ENCODE measurements around the gene IQGAP2. TPM values are rescaled to one million over a fixed set of nuclear protein-coding genes. Genes with fewer than 3 reads are reported as not detected.

Gene IQGAP2
- total RNA-seq, 2 experiments from 2014 or later = 90.5 to 117 TPM

- Mint-ChIP-seq H3K9me3 (peaks cover 5% of the 10 kb centered on the region), H3K4me1 (peaks cover 44% of the 10 kb centered on the region), H3K27me3 (no peaks in the 10 kb centered on the region), H3K4me3 (no peak overlapping the region), H3K27ac (no peak overlapping the region), H3K36me3 (ENCODE audit: low read depth) (peaks cover 14% of the 10 kb centered on the region)
- ChIA-PET POLR2A (no interaction called here), CTCF (interaction anchor here (0.8 kb wide), 1 partner anchor 94 kb away, joined by 3 read pairs; no protein-coding TSS in a partner anchor)
- no peak for DNase-seq
Measured at GRCh38 chr5:76527685-76528161, 124.6 kb downstream of the IQGAP2 start.

- peaks cover 5% of the 10 kb centered on the region for H3K9me3 Mint-ChIP-seq
- CTCF ChIA-PET = interaction anchor here (0.8 to 1.5 kb wide), 4 partner anchors 10 to 125 kb away, joined by 3 to 5 read pairs (median 4); no protein-coding TSS in a partner anchor
Measured at GRCh38 chr5:76528547-76529331, 125.7 kb downstream of the IQGAP2 start.

GRCh38 chr5:76529464-76530344 is 126.6 kb downstream of the IQGAP2 start:
- Mint-ChIP-seq H3K27me3 (no peaks in the 10 kb centered on the region), H3K36me3 (ENCODE audit: low read depth) (peaks cover 15% of the 10 kb centered on the region), H3K4me1 (peaks cover 34% of the 10 kb centered on the region), H3K27ac (no peak overlapping the region), H3K4me3 (no peak overlapping the region), H3K9me3 (peaks cover 5% of the 10 kb centered on the region)
- ChIA-PET POLR2A (no interaction called here), CTCF (interaction anchor here (0.8 to 1.5 kb wide), 4 partner anchors 9 to 126 kb away, joined by 3 to 5 read pairs (median 4); no protein-coding TSS in a partner anchor)
- DNase-seq = no peak

More at GRCh38 chr5:76528547-76529331, 125.7 kb downstream of the IQGAP2 start:
- POLR2A ChIA-PET = no interaction called here
- no peak overlapping the region for H3K4me3 Mint-ChIP-seq
- H3K36me3 Mint-ChIP-seq (ENCODE audit: low read depth) = peaks cover 13% of the 10 kb centered on the region
- no peak overlapping the region for H3K27ac Mint-ChIP-seq
- H3K4me1 Mint-ChIP-seq = peaks cover 37% of the 10 kb centered on the region
- DNase-seq = no peak
- no peaks in the 10 kb centered on the region for H3K27me3 Mint-ChIP-seq

- DNase-seq = no peak
- Mint-ChIP-seq H3K27ac (no peak overlapping the region), H3K4me1 (peaks cover 41% of the 10 kb centered on the region), H3K9me3 (peaks cover 8% of the 10 kb centered on the region), H3K36me3 (ENCODE audit: low read depth) (peaks cover 27% of the 10 kb centered on the region), H3K27me3 (no peaks in the 10 kb centered on the region), H3K4me3 (no peak overlapping the region)
- POLR2A ChIA-PET = no interaction called here
- CTCF ChIA-PET = no interaction called here
Measured at GRCh38 chr5:76532052-76532451, 129.0 kb downstream of the IQGAP2 start.

GRCh38 chr5:76532973-76533372 is 129.9 kb downstream of the IQGAP2 start:
- no peak overlapping the region for H3K27ac Mint-ChIP-seq
- no peak overlapping the region for H3K4me3 Mint-ChIP-seq
- DNase-seq = no peak
- no peaks in the 10 kb centered on the region for H3K27me3 Mint-ChIP-seq
- ChIA-PET POLR2A (no interaction called here), CTCF (interaction anchor here (0.6 kb wide), 2 partner anchors 10 to 881 kb away, joined by 3 to 4 read pairs; no protein-coding TSS in a partner anchor)
- H3K36me3 Mint-ChIP-seq (ENCODE audit: low read depth) = peaks cover 31% of the 10 kb centered on the region
- peaks cover 8% of the 10 kb centered on the region for H3K9me3 Mint-ChIP-seq
- H3K4me1 Mint-ChIP-seq = peaks cover 42% of the 10 kb centered on the region

- POLR2A ChIA-PET = no interaction called here
- CTCF ChIA-PET = interaction anchor here (0.7 to 1.0 kb wide), 2 partner anchors 21 to 128 kb away, joined by 3 read pairs; no protein-coding TSS in a partner anchor
- peaks cover 42% of the 10 kb centered on the region for H3K36me3 Mint-ChIP-seq (ENCODE audit: low read depth)
- DNase-seq = no peak
- H3K9me3 Mint-ChIP-seq = peaks cover 6% of the 10 kb centered on the region
- H3K4me3 Mint-ChIP-seq = no peak overlapping the region
- H3K4me1 Mint-ChIP-seq = peaks cover 42% of the 10 kb centered on the region
- H3K27me3 Mint-ChIP-seq = no peaks in the 10 kb centered on the region
- no peak overlapping the region for H3K27ac Mint-ChIP-seq
Measured at GRCh38 chr5:76535577-76535976, 132.5 kb downstream of the IQGAP2 start.

GRCh38 chr5:76537073-76537543 is 134.0 kb downstream of the IQGAP2 start:
- Mint-ChIP-seq H3K36me3 (ENCODE audit: low read depth) (peaks cover 35% of the 10 kb centered on the region), H3K27me3 (no peaks in the 10 kb centered on the region), H3K9me3 (peaks cover 4% of the 10 kb centered on the region), H3K27ac (no peak overlapping the region), H3K4me3 (no peak overlapping the region), H3K4me1 (peaks cover 48% of the 10 kb centered on the region)
- POLR2A ChIA-PET = no interaction called here
- DNase-seq = no peak
- CTCF ChIA-PET = interaction anchor here (1.0 to 1.1 kb wide), 3 partner anchors 10 to 134 kb away, joined by 3 to 4 read pairs (median 4); partner anchors contain the start of gene IQGAP2

- peaks cover 81% of the 10 kb centered on the region for H3K4me1 Mint-ChIP-seq
- H3K9me3 Mint-ChIP-seq = peaks cover 2% of the 10 kb centered on the region
- ChIA-PET CTCF (interaction anchor here (0.6 to 1.9 kb wide), 4 partner anchors 10 to 156 kb away, joined by 3 to 10 read pairs (median 5); partner anchors contain the start of gene IQGAP2), POLR2A (interaction anchor here (2.7 kb wide), 1 partner anchor 138 kb away, joined by 12 read pairs; the partner anchor contains the start of gene IQGAP2)
- H3K36me3 Mint-ChIP-seq (ENCODE audit: low read depth) = peaks cover 18% of the 10 kb centered on the region
- H3K27ac Mint-ChIP-seq = peak overlapping the region; percentile 95
- H3K4me3 Mint-ChIP-seq = peak overlapping the region; percentile 66
- no peak for DNase-seq
- H3K27me3 Mint-ChIP-seq = no peaks in the 10 kb centered on the region
Measured at GRCh38 chr5:76542241-76542640, 139.2 kb downstream of the IQGAP2 start.

- peak overlapping the region; percentile 95 for H3K27ac Mint-ChIP-seq
- H3K4me1 Mint-ChIP-seq = peaks cover 83% of the 10 kb centered on the region
- peaks cover 13% of the 10 kb centered on the region for H3K36me3 Mint-ChIP-seq (ENCODE audit: low read depth)
- POLR2A ChIA-PET = interaction anchor here (0.6 to 2.7 kb wide), 4 partner anchors 139 to 274 kb away, joined by 3 to 12 read pairs (median 4); partner anchors contain the start of gene IQGAP2
- H3K9me3 Mint-ChIP-seq = no peaks in the 10 kb centered on the region
- no peaks in the 10 kb centered on the region for H3K27me3 Mint-ChIP-seq
- DNase-seq = peak; percentile 63
- CTCF ChIA-PET = interaction anchor here (0.6 to 2.1 kb wide), 12 partner anchors 10 to 231 kb away, joined by 3 to 10 read pairs (median 4); partner anchors contain the start of gene IQGAP2
- peak overlapping the region; percentile 66 for H3K4me3 Mint-ChIP-seq
Measured at GRCh38 chr5:76542887-76543690, 140.0 kb downstream of the IQGAP2 start.

- Mint-ChIP-seq H3K4me3 (peak overlapping the region; percentile 66), H3K27me3 (no peaks in the 10 kb centered on the region), H3K9me3 (no peaks in the 10 kb centered on the region), H3K4me1 (peaks cover 90% of the 10 kb centered on the region), H3K27ac (peak overlapping the region; percentile 95), H3K36me3 (ENCODE audit: low read depth) (peaks cover 11% of the 10 kb centered on the region)
- ChIA-PET POLR2A (interaction anchor here (0.7 to 2.7 kb wide), 3 partner anchors 140 to 274 kb away, joined by 3 to 12 read pairs (median 4); partner anchors contain the start of gene IQGAP2), CTCF (interaction anchor here (0.6 to 2.1 kb wide), 16 partner anchors 15 to 1220 kb away, joined by 3 to 10 read pairs (median 4); partner anchors contain the start of gene IQGAP2)
- DNase-seq = peak; percentile 73
Measured at GRCh38 chr5:76544268-76544926, 141.3 kb downstream of the IQGAP2 start.

GRCh38 chr5:76545184-76545583 is 142.1 kb downstream of the IQGAP2 start:
- ChIA-PET CTCF (interaction anchor here (0.6 to 1.3 kb wide), 2 partner anchors 154 to 158 kb away, joined by 3 read pairs; no protein-coding TSS in a partner anchor), POLR2A (no interaction called here)
- H3K4me1 Mint-ChIP-seq = peaks cover 90% of the 10 kb centered on the region
- no peaks in the 10 kb centered on the region for H3K9me3 Mint-ChIP-seq
- no peaks in the 10 kb centered on the region for H3K27me3 Mint-ChIP-seq
- H3K36me3 Mint-ChIP-seq (ENCODE audit: low read depth) = peaks cover 17% of the 10 kb centered on the region
- no peak overlapping the region for H3K4me3 Mint-ChIP-seq
- H3K27ac Mint-ChIP-seq = peak overlapping the region; percentile 37
- DNase-seq = no peak
